Neural progenitor cell (in vitro differentiated cells): ENCODE measurements around the gene KCTD16.

Experiments
- CTCF ChIP-seq: fragments of 200-600 bp; sonication (generic); IDR thresholded peaks from 2 replicates; pipeline ENCODE4 v1.5.1; 2017; ENCODE audit warnings: antibody characterized with exemption, mild to moderate bottlenecking
- EZH2 ChIP-seq: fragments of 200-600 bp; sonication (generic); IDR thresholded peaks from 2 replicates; pipeline ENCODE4 v1.6.1; 2017; ENCODE audit warnings: antibody characterized with exemption, mild to moderate bottlenecking, moderate library complexity

- TF ChIP-seq EZH2 (no peak), CTCF (no peak)
Observed at GRCh38 chr5:144201588-144201987, 30.9 kb downstream of the KCTD16 start.
